HUES6 (cell line): ENCODE results near the gene GSG1L.

Experiments
- H3K27ac ChIP-seq: 2 replicates; pipeline ENCODE4 v1.7.0; 2013; ENCODE audit warnings: low read depth, mild to moderate bottlenecking, low read length, inconsistent platforms
- H3K27me3 ChIP-seq: 2 replicates; pipeline ENCODE4 v1.6.1; 2013; ENCODE audit warnings: low read length; ENCODE audit not compliant: control insufficient read depth, insufficient read depth
- H3K36me3 ChIP-seq: 2 replicates; pipeline ENCODE4 v1.6.1; 2013; ENCODE audit warnings: low read length; ENCODE audit not compliant: control insufficient read depth, insufficient read depth
- H3K4me1 ChIP-seq: 2 replicates; pipeline ENCODE4 v1.6.1; 2013; ENCODE audit warnings: low read length; ENCODE audit not compliant: control insufficient read depth, insufficient read depth
- H3K4me3 ChIP-seq: 2 replicates; pipeline ENCODE4 v1.5.1; 2013; ENCODE audit warnings: low read depth, low read length
- H3K9ac ChIP-seq: one replicate; pipeline ENCODE4 v1.6.1; 2013; ENCODE audit warnings: mild to moderate bottlenecking, low read length
- H3K9me3 ChIP-seq: 2 replicates; pipeline ENCODE4 v1.6.1; 2013; ENCODE audit warnings: low read depth, low read length; ENCODE audit not compliant: control insufficient read depth, insufficient read depth

The GSG1L gene

GRCh38 chr16:27923751-27924150 lies 139.8 kb downstream of the GSG1L start:
- Histone ChIP-seq H3K4me1 (peaks cover 5% of the 10 kb centered on the region; the same call in 1 of the 2 replicates), H3K27ac (no peak overlapping the region), H3K9me3 (no peaks in the 10 kb centered on the region), H3K36me3 (no peaks in the 10 kb centered on the region), H3K4me3 (no peak overlapping the region), H3K27me3 (peaks cover 13% of the 10 kb centered on the region; the same call in 1 of the 2 replicates), H3K9ac (no peak overlapping the region)

DNA sequence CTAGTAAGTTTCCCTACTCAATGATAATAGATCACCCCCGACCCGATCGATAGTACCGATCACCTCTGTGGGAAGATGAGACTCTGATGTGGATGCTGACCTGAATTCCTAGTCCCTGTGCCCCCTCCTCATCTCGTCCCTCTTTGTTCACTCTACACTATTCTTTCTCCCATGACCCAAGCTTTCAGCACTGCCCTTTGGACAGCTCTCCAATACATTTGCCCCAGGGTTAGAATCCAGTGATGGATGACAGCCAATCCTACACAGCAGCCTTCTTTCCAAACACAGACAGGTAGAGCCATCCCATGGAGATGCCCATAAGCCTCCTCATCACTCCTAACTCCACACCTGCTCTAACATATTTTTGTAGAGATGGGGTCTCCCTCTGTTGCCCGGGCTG lies 141.1 kb downstream of the GSG1L start:
- H3K36me3 ChIP-seq, result no peaks in the 10 kb centered on the region
- no peak overlapping the region for H3K4me3 ChIP-seq
- H3K4me1 ChIP-seq, result peaks cover 5% of the 10 kb centered on the region; the same call in 1 of the 2 replicates
- H3K9me3 ChIP-seq, result no peaks in the 10 kb centered on the region
- no peak overlapping the region for H3K9ac ChIP-seq
- H3K27ac ChIP-seq, result no peak overlapping the region
- H3K27me3 ChIP-seq, result peaks cover 13% of the 10 kb centered on the region; the same call in 1 of the 2 replicates

DNA sequence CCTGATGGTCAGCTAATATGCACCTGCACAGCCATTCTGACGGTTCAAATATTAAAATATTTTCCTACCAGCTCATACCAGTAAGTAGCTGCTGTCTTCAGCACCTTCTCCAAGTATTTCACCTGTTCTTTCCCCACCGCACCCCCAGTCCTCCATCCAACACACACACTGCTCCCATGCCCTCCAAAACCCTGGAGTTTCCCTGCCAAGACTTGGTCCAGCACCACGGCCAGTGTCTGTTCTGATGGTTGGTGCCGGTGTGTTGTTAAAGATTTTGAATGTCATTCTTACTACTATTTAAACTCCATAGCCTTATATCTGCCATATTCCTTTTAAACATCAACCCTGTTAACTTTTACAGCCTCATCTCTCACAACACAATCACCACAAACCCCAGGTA lies 142.4 kb downstream of the GSG1L start:
- H3K4me3 ChIP-seq, result no peak overlapping the region
- no peak overlapping the region for H3K27ac ChIP-seq
- H3K9me3 ChIP-seq, result no peaks in the 10 kb centered on the region
- H3K9ac ChIP-seq, result no peak overlapping the region
- no peaks in the 10 kb centered on the region for H3K36me3 ChIP-seq
- peaks cover 7% of the 10 kb centered on the region; the same call in 1 of the 2 replicates for H3K27me3 ChIP-seq
- H3K4me1 ChIP-seq, result peaks cover 5% of the 10 kb centered on the region; the same call in 1 of the 2 replicates

- H3K36me3 ChIP-seq, result no peaks in the 10 kb centered on the region
Observed at GRCh38 chr16:27920391-27920891, 143.1 kb downstream of the GSG1L start.

DNA sequence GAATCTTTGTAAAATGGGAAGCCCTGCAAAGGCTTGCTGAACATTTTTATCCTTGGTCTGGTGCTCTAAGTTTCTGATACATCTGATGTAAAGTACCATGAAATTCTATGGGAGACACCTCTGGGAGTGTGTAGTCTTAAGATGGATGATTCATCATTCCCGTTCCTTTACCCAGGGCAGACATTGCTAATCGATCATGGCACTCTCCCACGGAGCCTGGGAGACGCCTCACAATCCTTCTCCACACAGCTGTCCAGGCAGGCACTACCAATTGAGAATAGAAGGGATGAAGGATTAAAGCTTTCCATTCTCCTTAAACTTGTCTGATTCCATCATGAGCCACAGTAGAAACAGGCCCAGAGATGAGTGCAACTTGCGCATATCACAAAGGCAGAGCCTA lies 144.8 kb downstream of the GSG1L start:
- Histone ChIP-seq H3K4me3 (no peak overlapping the region), H3K27ac (no peak overlapping the region), H3K9me3 (no peaks in the 10 kb centered on the region), H3K9ac (no peak overlapping the region), H3K36me3 (no peaks in the 10 kb centered on the region), H3K4me1 (peaks cover 5% of the 10 kb centered on the region; the same call in 1 of the 2 replicates), H3K27me3 (no peaks in the 10 kb centered on the region)

More at GRCh38 chr16:27920391-27920891, 143.1 kb downstream of the GSG1L start:
- no peaks in the 10 kb centered on the region for H3K9me3 ChIP-seq
- H3K27ac ChIP-seq, result no peak overlapping the region
- H3K9ac ChIP-seq, result no peak overlapping the region
- H3K4me1 ChIP-seq, result peaks cover 5% of the 10 kb centered on the region; the same call in 1 of the 2 replicates
- H3K4me3 ChIP-seq, result no peak overlapping the region
- peaks cover 5% of the 10 kb centered on the region; the same call in 1 of the 2 replicates for H3K27me3 ChIP-seq

DNA sequence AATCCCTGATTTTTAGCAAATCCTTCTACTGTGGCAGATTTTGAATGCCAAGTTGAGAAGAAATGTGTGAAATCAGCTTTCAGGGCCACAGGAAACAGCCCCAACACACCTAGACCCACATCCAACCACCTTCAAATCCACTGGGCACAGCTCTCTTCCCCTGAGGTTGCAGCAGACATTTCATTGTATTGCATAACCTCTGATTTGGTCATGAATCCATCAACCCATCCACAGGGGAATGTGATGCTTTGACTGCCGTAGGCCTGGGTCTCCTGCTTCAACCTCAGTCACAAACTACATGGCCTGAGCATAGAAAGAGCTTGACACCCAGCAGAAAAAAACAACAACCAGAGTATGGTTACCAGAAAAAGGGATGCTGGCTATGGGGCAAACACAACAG lies 145.6 kb downstream of the GSG1L start:
- H3K4me1 ChIP-seq, result peaks cover 5% of the 10 kb centered on the region; the same call in 1 of the 2 replicates
- H3K36me3 ChIP-seq, result no peaks in the 10 kb centered on the region
- H3K9me3 ChIP-seq, result no peaks in the 10 kb centered on the region
- no peak overlapping the region for H3K27ac ChIP-seq
- H3K9ac ChIP-seq, result no peak overlapping the region
- no peaks in the 10 kb centered on the region for H3K27me3 ChIP-seq
- no peak overlapping the region for H3K4me3 ChIP-seq

DNA sequence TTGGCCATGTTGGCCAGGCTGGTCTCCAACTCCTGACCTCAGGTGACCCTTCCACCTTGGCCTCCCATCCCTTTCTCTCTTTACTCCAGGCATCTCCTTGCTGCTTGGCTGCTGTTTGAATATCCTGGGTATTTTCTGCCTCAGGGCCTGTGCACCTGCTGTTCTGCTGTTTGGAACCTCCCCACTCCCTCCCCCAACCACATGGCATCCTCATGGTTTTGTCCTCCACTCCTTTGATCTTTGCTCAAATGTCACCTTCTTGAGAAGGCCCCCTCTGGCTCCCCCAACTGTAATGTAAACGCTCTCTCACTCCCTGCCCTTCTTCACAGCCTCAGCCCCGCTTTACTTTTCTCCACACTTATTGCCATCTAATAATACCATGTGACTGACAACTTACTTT lies 152.0 kb downstream of the GSG1L start:
- no peaks in the 10 kb centered on the region for H3K4me1 ChIP-seq
- H3K9me3 ChIP-seq, result no peaks in the 10 kb centered on the region
- H3K4me3 ChIP-seq, result no peak overlapping the region
- H3K27ac ChIP-seq, result no peak overlapping the region
- H3K27me3 ChIP-seq, result no peaks in the 10 kb centered on the region
- H3K9ac ChIP-seq, result no peak overlapping the region
- no peaks in the 10 kb centered on the region for H3K36me3 ChIP-seq

DNA sequence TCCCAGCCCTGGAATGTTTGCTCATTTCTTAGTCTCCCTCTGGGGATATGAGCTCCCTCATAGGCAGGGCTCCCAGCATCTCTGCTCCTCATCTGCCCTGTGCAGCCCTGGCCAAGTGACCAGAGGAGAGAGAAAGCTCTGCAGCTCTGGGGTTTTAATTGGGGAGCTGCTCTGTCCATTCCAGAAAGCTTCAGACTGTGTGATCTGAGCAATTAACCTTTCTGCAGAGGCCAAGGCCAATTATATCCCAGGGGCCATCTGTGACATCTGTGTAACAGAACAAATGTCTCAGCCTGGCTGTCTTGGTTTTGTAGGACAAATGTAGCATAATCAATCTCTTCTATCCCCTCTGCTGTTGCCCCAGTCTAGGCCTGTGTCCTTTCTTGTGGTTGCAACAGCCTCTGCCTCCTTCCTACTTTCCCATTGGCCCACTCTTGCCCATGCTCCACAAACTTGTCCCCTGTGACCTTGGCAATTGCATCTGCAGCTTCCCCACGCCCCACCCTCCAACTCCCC lies 156.0 kb downstream of the GSG1L start:
- H3K9ac ChIP-seq, result no peak overlapping the region
- H3K9me3 ChIP-seq, result no peaks in the 10 kb centered on the region
- H3K4me1 ChIP-seq, result no peaks in the 10 kb centered on the region
- H3K27ac ChIP-seq, result no peak overlapping the region
- no peak overlapping the region for H3K4me3 ChIP-seq
- no peaks in the 10 kb centered on the region for H3K27me3 ChIP-seq
- no peaks in the 10 kb centered on the region for H3K36me3 ChIP-seq

DNA sequence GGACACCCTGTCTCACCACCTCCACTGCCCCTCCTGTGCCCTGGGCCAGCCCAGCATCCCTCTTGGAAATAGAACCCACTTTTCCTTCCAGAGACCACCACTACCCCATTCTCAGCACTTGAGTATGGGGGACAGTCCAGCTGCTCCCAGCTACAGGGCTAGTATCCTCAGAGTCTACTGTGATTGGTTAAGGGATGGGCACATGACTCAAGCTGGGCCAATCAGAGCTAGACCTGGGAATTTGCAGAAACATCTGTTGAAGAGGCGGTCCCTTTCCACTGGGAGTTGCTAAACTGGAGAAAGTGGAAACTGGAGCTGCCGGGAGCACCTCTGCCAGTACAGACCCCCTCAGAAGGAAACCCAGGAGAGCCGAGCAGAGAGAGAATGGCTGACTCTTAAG lies 156.6 kb downstream of the GSG1L start:
- Histone ChIP-seq H3K27me3 (no peaks in the 10 kb centered on the region), H3K27ac (no peak overlapping the region), H3K36me3 (no peaks in the 10 kb centered on the region), H3K9ac (no peak overlapping the region), H3K9me3 (no peaks in the 10 kb centered on the region), H3K4me3 (no peak overlapping the region), H3K4me1 (no peaks in the 10 kb centered on the region)

- no peaks in the 10 kb centered on the region for H3K36me3 ChIP-seq
- no peak overlapping the region for H3K27ac ChIP-seq
- no peaks in the 10 kb centered on the region for H3K9me3 ChIP-seq
- no peak overlapping the region for H3K4me3 ChIP-seq
- H3K4me1 ChIP-seq, result no peaks in the 10 kb centered on the region
- no peaks in the 10 kb centered on the region; the same call in 1 of the 2 replicates for H3K27me3 ChIP-seq
- no peak overlapping the region for H3K9ac ChIP-seq
Observed at GRCh38 chr16:27903046-27903655, 160.4 kb downstream of the GSG1L start.

DNA sequence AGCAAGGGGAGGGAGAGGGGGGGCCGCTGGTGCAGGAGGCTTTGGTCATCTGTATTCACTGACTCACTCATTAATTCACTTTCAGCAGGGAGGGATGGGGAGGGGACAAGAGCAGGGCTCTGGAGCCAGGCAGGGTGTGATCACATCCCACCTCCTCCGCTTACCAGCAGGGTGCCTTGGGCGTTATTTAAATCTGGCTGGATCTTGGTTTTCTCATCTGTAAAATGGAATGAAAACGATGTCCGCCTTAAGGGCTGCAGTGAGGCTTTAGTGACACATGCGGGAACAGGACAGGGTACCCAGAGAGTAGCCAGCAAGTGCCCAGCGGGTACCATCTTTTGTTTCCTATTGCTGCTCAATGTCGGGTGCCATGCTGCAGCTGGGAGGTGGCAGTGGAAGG lies 161.0 kb downstream of the GSG1L start:
- no peaks in the 10 kb centered on the region for H3K9me3 ChIP-seq
- H3K4me3 ChIP-seq, result no peak overlapping the region
- no peaks in the 10 kb centered on the region for H3K4me1 ChIP-seq
- H3K9ac ChIP-seq, result no peak overlapping the region
- no peaks in the 10 kb centered on the region; the same call in 1 of the 2 replicates for H3K27me3 ChIP-seq
- H3K36me3 ChIP-seq, result no peaks in the 10 kb centered on the region
- no peak overlapping the region for H3K27ac ChIP-seq
